ENCODE measurements around the gene COX4I1.

DNA sequence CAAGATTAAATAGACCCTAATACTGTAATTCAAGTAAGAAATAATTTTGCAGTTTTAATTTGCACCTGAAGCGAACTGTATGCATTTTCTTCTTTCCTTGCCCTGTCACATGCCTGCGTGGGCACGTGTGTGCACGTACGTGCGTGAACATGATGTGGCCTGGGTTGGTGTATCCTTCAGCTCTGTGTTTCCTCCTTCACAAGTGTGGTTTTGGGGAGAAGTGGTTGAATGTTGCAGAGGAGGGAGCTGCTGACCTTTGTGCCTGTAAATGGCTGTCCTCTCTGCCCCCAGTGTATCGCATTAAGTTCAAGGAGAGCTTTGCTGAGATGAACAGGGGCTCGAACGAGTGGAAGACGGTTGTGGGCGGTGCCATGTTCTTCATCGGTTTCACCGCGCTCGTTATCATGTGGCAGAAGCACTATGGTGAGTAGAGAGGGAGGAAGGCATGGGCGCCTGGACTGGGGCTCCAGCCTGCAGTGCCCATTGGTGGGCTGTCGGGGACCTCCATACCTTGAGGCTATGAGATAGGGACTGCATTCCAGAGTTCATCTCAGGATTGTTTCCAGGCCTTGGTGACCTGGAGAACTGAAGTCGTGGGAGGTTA lies 6.0 kb downstream of the COX4I1 start:
- TF ChIP-seq EZH2phosphoT487 (IDR thresholded peaks at IDR 0.05; ENCODE audit: low read depth), result no peak
- TF ChIP-seq, protein P1, sequence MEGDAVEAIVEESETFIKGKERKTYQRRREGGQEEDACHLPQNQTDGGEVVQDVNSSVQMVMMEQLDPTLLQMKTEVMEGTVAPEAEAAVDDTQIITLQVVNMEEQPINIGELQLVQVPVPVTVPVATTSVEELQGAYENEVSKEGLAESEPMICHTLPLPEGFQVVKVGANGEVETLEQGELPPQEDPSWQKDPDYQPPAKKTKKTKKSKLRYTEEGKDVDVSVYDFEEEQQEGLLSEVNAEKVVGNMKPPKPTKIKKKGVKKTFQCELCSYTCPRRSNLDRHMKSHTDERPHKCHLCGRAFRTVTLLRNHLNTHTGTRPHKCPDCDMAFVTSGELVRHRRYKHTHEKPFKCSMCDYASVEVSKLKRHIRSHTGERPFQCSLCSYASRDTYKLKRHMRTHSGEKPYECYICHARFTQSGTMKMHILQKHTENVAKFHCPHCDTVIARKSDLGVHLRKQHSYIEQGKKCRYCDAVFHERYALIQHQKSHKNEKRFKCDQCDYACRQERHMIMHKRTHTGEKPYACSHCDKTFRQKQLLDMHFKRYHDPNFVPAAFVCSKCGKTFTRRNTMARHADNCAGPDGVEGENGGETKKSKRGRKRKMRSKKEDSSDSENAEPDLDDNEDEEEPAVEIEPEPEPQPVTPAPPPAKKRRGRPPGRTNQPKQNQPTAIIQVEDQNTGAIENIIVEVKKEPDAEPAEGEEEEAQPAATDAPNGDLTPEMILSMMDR (IDR thresholded peaks at IDR 0.05; ENCODE audit: low read depth, low read length), result no peak
